Loucy (cell line): Measurements from ENCODE around the gene TIMM44.
A peak's percentile ranks its signal among the peaks of the same experiment; 100 is the strongest.

Experiments used
- EZH2phosphoT487 ChIP-seq: fragments of 200-600 bp; IDR thresholded peaks from 2 replicates; pipeline ENCODE4 v1.6.1; 2018; ENCODE audit warnings: antibody characterized with exemption, mild to moderate bottlenecking, moderate library complexity, borderline replicate concordance
- TF ChIP-seq, protein P1 (sequence below): fragments of 200-600 bp; sonication (generic); conservative IDR thresholded peaks from 2 replicates; pipeline ENCODE4 v1.5.1; 2014; ENCODE audit warnings: mild to moderate bottlenecking, antibody characterized with exemption, low read length

- TF ChIP-seq, protein P1, sequence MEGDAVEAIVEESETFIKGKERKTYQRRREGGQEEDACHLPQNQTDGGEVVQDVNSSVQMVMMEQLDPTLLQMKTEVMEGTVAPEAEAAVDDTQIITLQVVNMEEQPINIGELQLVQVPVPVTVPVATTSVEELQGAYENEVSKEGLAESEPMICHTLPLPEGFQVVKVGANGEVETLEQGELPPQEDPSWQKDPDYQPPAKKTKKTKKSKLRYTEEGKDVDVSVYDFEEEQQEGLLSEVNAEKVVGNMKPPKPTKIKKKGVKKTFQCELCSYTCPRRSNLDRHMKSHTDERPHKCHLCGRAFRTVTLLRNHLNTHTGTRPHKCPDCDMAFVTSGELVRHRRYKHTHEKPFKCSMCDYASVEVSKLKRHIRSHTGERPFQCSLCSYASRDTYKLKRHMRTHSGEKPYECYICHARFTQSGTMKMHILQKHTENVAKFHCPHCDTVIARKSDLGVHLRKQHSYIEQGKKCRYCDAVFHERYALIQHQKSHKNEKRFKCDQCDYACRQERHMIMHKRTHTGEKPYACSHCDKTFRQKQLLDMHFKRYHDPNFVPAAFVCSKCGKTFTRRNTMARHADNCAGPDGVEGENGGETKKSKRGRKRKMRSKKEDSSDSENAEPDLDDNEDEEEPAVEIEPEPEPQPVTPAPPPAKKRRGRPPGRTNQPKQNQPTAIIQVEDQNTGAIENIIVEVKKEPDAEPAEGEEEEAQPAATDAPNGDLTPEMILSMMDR, result peak; percentile 41
- no peak for TF ChIP-seq EZH2phosphoT487
These were observed 10.1 kb downstream of the TIMM44 start for GRCh38 chr19:7933411-7933810.
